ENCODE data around the gene KIR2DL3.

DNA sequence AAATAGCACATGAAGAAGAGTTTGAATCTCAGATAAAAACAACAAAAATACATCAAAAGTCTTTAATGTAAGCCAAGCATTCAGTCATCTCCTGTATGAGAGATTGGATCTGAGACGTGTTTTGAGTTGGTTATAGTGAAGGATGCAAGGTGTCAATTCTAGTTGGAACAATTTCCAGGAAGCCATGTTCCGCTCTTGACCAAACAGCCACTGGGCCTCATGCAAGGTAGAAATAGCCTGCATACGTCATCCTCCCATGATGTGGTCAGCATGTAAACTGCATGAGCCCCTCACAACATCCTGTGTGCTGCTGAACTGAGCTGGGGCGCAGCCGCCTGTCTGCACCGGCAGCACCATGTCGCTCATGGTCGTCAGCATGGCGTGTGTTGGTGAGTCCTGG, 14.2 kb upstream of the KIR2DL3 start, which contains the start of gene KIR3DL3:
- TF ChIP-seq POLR2A (IDR thresholded peaks at IDR 0.05; ENCODE audit: low read length) (no peak), GATA1 (IDR thresholded peaks at IDR 0.05; ENCODE audit: low read depth, low read length) (no peak)

Data from erythroblast (primary cell).